Activated CD4-positive, alpha-beta T cell treated with anti-CD3 and anti-CD28 coated beads, Interleukin-2, amount 50 U/mL, for 48 hours (primary cell): ENCODE results near the gene ADIRF.
"Not testable (repeated sequence)": the region's sequence is repeated elsewhere in the genome, so short reads cannot be mapped to it uniquely, and the experiment has no call there.

Experiments
- DNase-seq, 2 experiments: peaks; one replicate each; pipeline ENCODE4 v3.0.0-alpha.2; 2020

The ADIRF gene

DNA sequence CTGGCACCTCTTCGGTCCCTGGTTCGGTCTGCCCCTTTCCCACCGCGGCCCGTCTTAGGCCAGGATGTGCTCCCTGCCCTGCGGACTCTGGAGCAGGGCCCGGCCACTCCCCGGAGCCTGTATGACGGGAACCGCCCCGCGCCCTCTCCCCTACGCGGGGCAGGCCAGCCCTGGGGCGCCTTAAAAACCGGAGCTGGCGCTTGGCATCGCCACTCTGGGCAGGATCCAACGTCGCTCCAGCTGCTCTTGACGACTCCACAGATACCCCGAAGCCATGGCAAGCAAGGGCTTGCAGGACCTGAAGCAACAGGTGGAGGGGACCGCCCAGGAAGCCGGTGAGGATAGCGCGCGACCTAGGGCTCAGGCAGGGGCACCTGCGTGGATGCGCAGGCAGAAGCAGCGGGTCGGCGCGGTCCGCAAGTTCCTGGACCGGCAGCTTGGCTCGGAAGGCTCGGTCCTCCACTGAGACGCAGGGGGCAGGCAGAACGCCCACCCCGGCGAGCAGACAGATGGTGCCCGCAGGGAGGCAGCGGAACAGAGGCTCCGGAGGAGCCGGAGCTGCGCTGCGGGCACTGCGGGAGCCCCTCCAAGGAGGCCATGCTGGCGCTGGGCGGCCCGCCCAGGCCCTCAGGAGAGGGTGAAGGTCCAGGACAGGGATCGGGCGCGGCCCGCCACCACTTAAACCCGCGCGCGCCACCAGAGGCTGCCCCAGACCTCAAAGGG is at the start of gene ADIRF:
Gene ADIRF, plus strand, starts transcription at position 212 of the 723 bp plus-strand sequence. Its CDS starts 63 bp downstream, at position 275.
- DNase-seq, result no peak

DNA sequence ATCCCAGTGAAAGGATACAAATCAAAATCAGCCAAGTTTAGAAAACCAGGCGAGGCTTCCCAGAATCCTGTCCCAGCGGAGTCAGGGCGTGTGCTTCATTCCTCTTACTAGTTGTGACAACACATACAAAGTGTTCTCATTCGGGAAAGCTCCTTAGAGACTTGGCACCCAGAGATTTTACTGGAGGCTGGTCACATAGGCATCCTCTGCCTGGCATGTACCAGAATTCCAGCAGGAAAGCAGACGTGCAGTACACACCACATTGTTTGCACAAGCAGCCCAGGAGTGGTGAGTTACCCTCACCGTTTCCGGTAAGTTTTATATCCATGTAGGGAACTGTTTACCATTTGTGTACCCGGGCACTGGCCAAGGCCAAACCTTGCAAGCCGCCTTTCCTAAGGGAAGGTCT is 45.7 kb upstream of the ADIRF start:
- DNase-seq, result no peak

DNA sequence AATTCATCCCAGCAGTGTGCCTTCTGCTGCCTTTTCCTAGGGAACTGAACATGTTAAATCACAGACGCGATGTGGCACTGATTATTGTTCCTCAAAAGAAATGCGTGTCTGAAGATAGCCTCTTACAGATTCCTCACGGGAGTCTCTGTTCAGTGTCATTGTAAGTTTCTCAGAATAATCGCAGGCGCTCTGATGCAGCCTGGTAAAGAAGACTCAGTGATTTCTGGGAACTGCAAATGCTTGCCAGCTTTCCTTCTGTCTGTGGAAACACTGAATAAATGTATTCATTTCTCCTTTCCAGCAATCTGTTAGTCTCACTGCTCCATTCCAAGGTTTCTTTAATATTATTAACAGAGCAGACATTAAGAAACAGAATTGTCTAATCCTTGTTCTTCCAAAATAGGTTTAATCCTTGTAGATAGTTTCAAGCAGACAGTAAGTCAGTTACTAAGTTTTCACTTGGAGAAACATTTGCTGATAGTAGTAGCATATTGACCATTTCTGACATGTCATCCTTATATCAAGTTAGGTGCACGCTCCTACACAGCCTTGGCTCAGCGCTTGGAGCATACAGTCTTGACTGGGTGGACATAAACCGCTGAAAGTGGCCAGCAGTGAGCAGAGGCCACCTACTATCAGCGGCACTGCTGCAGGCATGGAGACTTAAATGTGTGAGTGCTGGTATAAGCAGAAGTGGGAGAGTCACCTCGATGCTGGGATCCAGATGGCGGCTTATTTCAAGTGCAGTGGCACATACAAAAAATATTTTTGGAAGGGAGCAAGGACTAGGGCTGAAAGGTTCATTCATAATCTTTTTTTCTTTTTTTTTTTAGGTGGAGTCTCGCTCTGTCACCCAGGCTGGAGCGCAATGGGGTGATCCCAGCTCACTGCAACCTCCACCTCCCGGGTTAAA is 38.6 kb upstream of the ADIRF start:
- no peak for DNase-seq

DNA sequence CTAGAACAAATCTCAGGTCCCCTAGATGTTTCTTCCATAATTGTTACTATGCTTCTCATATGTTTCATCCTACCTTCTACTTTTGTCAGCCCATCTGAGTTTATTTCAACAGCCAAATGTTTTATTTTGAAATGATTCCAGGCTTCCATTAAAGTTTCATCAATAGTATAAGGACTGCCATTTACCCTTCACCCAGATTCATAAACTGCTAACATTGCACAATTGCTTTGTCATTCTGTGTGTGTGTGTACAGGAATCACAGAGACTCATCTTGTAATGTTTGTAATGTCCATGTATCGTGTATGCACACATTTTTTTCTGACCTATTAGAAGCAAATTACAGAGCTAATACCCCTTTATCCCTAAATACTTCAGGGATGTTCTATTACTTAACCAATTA is 36.4 kb upstream of the ADIRF start:
- no peak for DNase-seq

DNA sequence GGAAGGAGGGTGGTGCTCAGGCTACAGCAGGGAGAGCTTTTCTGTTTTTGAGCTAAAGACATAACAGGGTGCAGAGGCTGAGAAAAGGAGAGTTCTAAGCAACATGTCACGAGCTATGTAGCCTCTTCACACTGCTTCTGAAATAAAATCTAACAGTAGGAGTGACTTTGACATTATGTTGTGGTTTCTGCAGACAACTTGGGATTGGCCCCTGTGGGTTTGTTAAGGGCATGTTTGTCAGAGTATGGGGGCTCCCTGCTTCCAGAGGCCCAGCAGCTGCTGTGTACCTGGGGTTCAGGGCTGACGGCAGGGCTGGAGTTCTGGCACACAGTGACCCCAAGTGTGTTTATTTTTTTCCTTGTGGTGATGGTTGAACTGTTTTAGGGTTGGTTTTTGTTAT is 35.6 kb upstream of the ADIRF start:
- DNase-seq, result no peak

DNA sequence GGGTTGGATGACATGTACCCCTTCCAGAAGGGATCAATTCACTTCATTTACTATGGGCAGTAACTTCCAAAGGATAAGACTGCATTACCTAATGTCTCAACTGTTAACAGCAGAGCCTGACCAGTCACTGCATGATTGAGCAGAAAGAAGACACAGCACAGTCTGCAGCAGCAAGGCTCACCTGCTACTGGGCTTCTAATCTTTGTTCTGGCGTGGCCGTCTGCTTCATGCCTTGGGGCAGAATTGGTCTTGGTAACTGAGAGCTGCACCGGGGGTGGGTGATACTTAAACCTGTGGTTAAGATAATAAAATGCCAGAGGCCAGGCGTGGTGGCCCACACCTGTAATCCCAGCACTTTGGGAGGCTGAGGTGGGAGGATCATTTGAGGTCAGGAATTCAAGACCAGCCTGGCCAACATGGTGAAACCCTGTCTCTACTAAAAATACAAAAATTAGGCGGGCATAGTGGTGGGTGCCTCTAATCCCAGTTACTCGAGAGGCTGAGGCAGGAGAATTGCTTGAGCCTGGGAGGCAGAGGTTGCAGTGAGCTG is 34.0 kb upstream of the ADIRF start:
- DNase-seq, result not testable (repeated sequence)

DNA sequence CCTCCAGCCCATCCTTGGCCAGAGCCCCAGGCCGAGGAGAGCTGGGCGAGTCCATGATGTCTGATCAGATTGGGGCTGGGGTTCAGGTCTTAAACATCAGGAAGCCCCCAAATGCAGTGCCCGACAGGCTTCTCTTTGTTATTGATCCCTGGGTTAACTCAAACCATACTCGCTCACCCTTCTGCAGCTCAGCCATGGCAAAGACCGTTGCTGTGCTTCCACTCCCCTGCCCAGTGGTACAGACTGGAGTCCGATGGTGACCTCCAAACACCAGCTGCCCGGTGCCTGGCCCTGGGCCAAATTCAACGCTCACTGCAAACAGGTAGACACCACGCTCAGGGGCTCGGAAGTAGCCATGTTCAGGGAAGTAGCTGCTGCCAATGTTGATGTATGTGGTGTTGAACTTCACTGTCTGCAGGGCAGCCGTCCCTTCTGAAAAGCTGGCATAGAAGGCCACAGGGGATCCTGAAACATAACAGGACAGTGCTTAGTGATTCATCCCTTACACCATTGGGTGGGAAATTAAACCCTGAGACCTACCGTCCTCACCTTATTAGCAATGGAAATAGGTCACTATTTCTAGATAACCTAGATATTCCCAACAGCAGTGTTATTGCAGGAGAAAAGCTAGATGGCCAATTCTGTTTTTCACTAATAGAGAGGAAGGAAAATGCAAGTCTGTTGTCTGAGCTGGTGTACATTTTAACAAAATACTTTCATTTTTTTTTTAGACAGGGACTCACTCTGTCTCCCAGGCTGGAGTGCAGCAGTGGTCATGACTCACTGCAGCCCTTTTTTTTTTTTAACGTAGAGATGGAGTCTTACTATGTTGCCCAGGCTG is 31.4 kb upstream of the ADIRF start:
- no peak for DNase-seq

DNA sequence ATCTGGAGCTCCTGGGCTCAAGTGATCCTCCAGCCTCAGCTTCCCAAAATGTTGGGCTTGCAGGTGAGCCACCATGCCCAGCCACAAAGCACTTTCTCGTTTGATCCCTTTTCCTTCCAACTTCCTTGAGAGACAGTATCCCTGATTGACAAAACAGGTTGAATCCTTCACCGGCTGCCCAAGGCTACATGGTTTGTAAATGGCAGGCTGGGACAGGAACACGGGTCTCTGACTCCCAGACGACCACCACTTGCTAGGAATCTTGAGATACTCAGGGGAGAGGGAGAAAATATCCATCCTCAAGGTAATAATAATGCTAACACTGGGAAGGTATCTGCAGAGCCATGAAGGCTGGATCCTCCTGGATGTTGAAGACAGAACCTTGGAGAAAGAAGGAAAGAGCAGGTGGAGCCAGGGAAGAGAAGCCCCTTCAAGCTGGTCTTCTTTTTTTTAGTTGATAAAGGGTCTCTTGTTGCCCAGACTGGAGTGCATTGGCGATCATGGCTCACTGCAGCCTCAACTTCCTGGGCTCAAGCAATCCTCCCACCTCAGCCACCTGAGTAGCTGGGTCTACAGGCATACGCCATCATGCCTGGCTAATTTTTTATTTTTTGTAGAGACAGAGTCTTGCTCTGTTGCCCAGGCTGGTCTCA is 30.7 kb upstream of the ADIRF start:
- no peak for DNase-seq

DNA sequence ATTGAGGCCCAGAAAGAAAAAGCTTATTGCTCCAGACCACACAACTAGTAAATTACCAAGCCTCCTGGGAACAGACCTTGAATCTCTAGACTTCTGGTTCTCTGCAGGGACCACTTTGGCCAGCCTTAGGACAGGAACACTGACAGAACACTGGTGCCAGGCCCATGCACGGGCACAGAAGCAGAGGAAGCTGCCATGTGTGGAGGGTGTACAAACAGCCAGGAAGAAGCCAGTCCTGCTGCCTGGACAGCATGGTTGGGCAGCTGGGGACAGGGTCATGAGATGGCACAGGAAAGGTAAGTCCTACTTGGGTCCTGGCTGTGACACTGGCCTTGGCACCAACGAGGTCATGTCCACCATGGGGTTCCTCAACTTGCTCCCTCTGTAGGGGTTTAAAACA is 30.0 kb upstream of the ADIRF start:
- DNase-seq, result no peak

DNA sequence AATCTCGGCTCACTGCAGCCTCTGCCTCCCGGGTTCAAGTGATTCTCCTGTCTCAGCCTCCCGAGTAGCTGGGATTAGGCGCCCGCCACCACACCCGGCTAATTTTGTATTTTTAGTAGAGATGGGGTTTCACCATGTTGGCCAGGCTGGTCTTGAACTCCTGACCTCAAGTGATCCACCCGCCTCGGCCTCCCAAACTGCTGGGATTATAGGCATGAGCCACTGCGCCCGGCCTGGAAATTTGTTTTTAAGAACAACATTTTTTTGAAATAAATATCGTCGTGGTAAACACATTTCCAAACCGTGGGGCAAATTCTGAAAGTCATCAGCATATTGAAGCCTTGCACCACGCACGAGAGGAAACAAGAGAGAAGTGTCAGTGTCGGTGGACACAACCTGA is 28.2 kb upstream of the ADIRF start:
- DNase-seq, result not testable (repeated sequence)

DNA sequence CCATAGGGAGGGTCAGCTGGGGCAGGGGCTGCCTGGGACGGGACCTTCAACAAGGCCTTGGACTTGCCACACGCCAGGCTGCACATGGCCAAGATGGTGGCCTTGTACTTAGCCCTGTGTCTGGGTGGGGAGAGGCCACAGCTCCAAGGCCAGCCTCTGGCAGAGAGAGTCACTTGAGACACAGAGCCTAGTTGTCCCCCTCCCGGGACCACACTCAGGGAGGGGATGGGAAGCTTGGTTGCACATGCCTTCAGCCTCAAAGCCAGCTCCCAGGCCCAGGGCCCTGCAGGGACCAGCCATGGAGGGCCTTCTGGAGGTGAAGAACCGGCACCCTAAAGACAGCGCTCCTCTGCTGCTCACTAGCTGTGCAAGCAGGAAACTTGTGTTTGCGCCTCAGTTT is 27.6 kb upstream of the ADIRF start:
- no peak for DNase-seq

DNA sequence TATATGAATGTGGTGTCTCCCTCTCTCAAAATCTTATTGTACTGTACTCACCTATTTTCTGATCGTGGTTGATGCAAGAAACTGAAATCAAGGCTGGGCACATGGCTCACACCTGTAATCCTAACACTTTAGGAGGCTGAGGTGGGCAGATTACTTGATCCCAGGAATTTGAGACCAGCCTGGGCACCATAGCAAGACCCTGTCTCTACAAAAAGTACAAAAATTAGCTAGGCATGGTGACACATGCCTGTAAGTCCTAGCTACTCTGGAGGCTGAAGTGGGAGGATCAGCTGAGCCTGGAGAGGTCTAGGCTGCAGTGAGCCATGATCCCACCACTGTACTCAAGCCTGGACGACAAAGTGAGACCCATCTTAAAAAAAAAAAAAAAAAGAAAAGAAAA is 26.9 kb upstream of the ADIRF start:
- DNase-seq, result no peak

DNA sequence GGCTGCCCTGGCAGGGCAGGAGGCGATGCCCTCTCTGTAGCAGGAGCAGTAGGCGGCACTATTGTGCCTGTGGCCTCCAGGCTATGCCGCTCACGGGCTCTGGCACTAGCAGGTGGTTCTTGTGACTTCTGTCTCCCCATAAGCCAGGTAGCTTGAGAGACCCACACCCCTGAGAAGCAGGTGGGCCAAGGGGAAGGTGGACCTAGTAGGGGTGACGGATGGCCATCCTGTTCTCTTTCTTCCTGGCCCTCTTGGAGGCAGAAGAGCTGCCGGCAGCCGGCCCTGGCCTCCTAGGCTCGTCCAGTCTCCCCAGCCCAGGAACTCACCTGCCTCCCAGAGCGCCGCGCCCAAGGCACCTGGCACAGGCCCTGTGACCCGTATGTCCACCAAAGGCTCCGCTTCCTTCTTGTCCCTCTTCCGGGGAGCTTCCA is 26.3 kb upstream of the ADIRF start:
- no peak for DNase-seq

DNA sequence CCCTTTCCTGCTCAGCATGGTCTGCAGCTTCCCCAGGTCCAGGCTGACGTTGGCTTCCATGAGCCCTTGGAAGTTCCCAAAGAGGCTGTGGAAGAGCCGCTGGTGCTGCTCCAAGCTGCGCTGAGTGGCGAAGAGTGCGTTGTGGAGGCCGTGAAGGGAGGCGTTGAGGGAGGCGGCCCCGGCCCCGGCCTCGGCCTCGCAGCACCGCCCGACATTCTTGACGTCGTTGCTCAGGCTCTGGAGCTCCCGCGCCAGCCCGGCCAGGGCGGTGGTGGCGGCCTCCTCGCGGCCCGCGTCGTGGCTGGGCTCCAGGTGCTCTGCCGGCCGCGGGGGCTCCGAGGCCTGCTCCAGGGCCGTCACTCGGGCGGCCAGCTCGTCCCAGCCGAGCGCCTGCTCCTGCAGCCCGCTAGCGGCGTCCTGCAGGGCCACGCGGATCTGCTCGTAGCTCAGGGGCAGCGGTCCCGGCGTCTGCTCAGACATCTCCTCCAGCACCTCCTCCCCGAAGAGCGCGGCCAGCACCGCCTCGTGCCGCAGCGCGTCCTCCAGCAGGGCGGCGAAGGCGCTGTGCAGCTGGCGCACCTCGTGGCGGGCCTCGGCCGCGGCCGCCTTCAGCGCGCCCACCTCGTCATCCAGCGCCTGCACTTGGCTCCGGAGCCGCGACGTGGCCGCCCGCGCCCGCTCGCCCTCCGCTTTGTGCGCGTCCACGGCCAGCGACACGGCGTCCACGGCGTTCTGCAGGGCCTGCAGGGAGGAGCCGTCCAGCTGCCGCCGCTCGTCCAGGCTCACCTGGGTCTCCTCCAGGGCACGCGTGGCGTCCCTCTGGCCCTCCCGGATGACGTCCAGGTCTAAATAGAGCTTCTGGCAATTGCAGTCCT is 25.6 kb upstream of the ADIRF start:
- no peak for DNase-seq

DNA sequence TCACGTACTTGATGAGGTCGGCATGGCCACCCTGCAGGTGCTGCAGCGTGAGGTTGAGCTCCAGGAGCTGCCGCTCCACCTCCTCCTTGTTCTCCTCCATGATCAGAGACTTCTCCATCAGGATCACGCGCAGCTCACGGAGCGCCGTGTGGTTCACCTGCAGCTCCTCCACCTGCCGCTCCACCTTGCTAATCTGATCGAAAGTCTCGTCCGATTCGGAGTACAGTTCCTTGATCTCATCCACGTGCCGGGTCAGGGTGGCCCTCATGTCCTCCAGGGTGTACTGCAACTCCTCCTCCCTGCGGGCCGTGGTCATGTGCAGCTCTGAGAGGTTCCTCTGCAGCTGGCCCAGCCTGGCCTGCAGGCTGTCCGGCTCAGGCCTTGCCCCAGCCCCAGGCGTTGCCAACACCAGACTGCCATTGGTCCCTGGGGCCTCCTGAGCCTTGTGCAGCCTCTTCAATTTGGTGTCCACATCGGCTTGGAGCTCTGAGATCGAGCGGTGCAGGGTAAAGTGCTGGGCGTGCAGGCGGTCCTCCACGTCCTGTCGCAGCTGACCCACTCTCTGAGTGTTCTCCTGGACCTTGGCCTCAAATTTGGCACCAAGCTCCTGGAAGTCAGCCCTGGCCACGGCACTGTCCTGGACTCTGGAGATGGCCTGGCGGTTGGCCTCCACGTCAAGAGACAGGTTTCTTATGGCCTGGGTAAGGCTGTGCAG is 24.8 kb upstream of the ADIRF start:
- no peak for DNase-seq

DNA sequence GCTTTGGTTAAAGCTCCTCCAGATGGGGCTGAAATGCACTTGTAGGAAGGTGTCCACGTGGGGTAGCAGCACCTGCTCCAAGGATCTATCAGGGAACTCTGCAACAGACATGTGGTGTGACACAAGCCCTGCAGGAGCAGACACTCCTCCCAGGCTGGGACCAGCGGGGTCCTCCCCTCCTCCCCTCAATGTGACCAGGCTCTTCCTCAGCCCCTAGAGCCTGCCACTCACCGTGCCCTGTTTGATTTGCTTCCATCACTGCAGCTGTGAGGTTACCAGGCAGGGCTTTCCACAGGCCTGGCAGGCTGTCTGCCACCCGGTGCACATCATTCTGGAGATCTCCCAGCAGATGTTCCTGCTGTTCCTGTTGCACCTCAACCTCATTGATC is 24.3 kb upstream of the ADIRF start:
- DNase-seq, result no peak

DNA sequence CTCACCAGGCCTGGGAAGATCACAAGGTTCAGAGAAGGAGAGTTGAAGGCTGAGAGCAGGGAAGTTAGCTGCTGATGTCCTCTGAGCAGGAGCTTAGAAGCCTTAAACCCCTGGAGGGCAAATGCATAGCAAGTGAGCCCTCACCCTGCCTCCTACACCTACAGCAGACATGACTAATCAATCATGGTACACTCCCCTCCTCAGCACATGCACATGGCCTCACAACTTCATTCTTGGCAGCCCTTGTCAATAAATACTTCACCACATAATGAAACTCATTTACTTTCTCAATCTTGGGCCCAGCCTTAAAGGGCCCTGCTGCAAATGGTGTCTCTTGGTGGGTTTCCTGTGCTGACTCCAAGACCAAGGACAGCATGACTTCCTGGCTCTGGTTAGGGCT is 23.8 kb upstream of the ADIRF start:
- peak in 1 of 2 experiments; percentile 1 for DNase-seq

DNA sequence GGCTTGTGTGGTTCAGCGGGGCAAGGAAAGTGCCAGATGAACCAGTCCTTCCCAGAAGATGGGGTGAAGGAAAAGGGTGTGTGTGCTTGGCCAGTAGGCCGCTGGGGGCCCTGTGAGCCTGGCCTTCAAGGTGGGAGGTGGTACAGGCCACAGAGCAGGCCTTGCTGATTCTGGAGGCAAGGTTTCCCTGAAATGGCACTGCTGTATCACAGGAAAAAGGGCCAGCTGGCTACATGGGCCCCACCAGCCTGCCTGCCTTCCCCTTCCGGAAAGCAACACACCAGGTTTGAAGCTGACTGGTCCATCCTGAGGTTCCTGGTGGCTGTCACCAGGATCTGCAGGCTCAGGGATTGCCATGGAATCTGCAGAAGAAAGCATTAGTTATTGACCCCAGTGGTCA is 23.4 kb upstream of the ADIRF start:
- no peak for DNase-seq

DNA sequence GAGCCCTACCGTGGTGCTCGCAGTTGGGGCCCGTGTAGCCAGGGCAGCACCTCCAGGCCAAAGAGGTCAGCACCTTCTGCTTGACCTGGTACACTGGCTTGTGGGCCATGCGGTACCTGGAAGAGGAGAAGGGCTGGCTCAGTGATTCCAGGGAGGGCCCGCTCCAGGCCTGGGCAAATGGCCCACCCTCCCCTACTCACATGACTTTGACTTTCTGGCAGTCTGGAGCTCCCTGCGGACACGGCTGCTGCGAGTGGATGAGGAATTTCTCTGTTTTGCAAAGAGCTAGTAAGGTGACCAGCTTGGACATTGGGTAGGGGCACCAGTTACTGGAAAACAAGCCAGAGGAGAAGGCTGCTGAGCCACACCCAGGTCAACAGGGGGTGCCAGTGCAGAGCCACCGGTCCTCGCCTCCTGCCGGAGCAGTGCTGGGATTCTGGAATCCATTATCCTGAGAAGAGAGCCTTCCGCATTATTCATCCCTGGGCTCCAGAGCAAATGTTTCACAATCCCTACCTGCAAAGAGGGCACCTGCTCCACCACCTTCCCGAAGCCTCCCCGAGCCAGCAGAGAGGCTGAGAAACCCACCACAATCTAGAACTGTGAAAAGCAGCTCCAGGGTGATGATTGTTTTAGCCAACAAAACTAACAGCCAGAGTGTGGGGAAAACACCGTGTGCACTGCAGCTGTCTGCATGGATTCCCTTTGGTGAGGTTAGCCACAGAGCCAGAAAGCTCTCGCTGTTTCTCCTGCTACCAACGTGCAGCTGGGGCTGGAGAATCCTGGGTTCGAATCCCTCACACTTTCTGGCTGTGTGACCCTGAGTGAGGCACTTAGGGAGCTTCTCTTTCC is 22.7 kb upstream of the ADIRF start:
- DNase-seq, result no peak
